Kidney (tissue), 14 donors: ENCODE results near the gene NUDT9. TPM values are rescaled to one million over a fixed set of nuclear protein-coding genes. Genes with fewer than 3 reads are reported as not detected.
A peak's percentile ranks its signal among the peaks of the same experiment; 100 is the strongest.
"Not testable (repeated sequence)": the region's sequence is repeated elsewhere in the genome, so short reads cannot be mapped to it uniquely, and the experiment has no call there.

Source experiments
- DNase-seq, 5 donors: peaks; one replicate each; pipeline ENCODE4 v3.0.0-alpha.2; 2013 to 2020
- FAIRE-seq: peaks from 2 replicates; lab custom pipeline; 2012; peaks lifted over from hg19 to GRCh38; lab: Jason Lieb, UNC
- H3K27ac ChIP-seq, 2 donors: one replicate each; pipeline ENCODE4 v1.7.0; 2013; ENCODE audit warnings: low read depth in 2 of 2, low read length in 2 of 2, inconsistent platforms in 1 of 2
- H3K27me3 ChIP-seq: one replicate; pipeline ENCODE4 v1.7.1; 2013; ENCODE audit warnings: low read length, inconsistent platforms; ENCODE audit not compliant: control insufficient read depth, insufficient read depth
- H3K36me3 ChIP-seq, 3 donors: one replicate each; pipeline versions ENCODE4 v1.7.0 to v1.7.1; 2013; ENCODE audit warnings: low read length in 3 of 3, control low read depth in 1 of 3, inconsistent platforms in 1 of 3; ENCODE audit not compliant: insufficient read depth in 3 of 3, control insufficient read depth in 2 of 3
- H3K4me1 ChIP-seq, 3 donors: one replicate each; pipeline versions ENCODE4 v1.7.0 to v1.7.1; 2013; ENCODE audit warnings: low read length in 3 of 3, inconsistent platforms in 1 of 3, low read depth in 1 of 3; ENCODE audit not compliant: control insufficient read depth in 2 of 3, insufficient read depth in 2 of 3
- H3K4me3 ChIP-seq, 3 donors: one replicate each; pipeline versions ENCODE4 v1.7.0 to v1.8.1; 2013; ENCODE audit warnings: low read length in 3 of 3, control low read depth in 1 of 3, inconsistent platforms in 1 of 3
- H3K9ac ChIP-seq, 3 donors: one replicate each; pipeline versions ENCODE4 v1.7.0 to v1.7.1; 2013; ENCODE audit warnings: low read length in 3 of 3, control low read depth in 1 of 3, inconsistent platforms in 1 of 3
- H3K9me3 ChIP-seq, 3 donors: one replicate each; pipeline versions ENCODE4 v1.7.0 to v1.7.1; 2013; ENCODE audit warnings: low read length in 3 of 3, control low read depth in 1 of 3, inconsistent platforms in 1 of 3; ENCODE audit not compliant: control insufficient read depth in 2 of 3, insufficient read depth in 1 of 3
- intact Hi-C: fragments of 100-400 bp; cut with DNase I; formaldehyde crosslinking; loops from one replicate; pipeline ENCODE4 v1.11.1; 2022
- polyA plus RNA-seq: library from polyadenylated mRNA; stranded (reverse); fragments of 350-450 nt; fragmentation: Illumina TruSeq; extraction: RNeasy Lipid Tissue Mini Kit (QIAGEN cat#74804); gene quantifications from one replicate; pipeline ENCODE4 v1.2.3, GENCODE V29; 2014; ENCODE audit warnings: low read depth, low replicate concordance; ENCODE audit not compliant: insufficient read depth
- total RNA-seq: library from RNA; stranded (reverse); fragmentation: NEBNext Ultra II Directional; extraction: Animal tissue kit (Norgen Biotek cat#: 25700); gene quantifications from one replicate; pipeline ENCODE4 v1.2.1, GENCODE V29; 2021
- TF ChIP-seq, protein P1 (sequence below): IDR thresholded peaks from 3 replicates; pipeline ENCODE4 v1.5.1; 2012; ENCODE audit warnings: mild to moderate bottlenecking, moderate library complexity, borderline replicate concordance; ENCODE audit not compliant: insufficient read depth; ENCODE audit errors: extremely low read depth
- donor health status: control.
- donor health status: control.
- donor health status: control.
- donor health status: control.
- donor health status: control.
- donor health status: DM: yes; HTN: yes; CAD: no.
- donor health status: Normal renal cell carcinoma (clear cell type).

NUDT9 gene
- total and polyA plus RNA-seq, 2 donors from 2014 or later = 30.4 to 49.5 TPM

- TF ChIP-seq, protein P1, sequence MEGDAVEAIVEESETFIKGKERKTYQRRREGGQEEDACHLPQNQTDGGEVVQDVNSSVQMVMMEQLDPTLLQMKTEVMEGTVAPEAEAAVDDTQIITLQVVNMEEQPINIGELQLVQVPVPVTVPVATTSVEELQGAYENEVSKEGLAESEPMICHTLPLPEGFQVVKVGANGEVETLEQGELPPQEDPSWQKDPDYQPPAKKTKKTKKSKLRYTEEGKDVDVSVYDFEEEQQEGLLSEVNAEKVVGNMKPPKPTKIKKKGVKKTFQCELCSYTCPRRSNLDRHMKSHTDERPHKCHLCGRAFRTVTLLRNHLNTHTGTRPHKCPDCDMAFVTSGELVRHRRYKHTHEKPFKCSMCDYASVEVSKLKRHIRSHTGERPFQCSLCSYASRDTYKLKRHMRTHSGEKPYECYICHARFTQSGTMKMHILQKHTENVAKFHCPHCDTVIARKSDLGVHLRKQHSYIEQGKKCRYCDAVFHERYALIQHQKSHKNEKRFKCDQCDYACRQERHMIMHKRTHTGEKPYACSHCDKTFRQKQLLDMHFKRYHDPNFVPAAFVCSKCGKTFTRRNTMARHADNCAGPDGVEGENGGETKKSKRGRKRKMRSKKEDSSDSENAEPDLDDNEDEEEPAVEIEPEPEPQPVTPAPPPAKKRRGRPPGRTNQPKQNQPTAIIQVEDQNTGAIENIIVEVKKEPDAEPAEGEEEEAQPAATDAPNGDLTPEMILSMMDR = no peak
- H3K27ac ChIP-seq = peak overlapping the region; percentile 16 to 69
- intact Hi-C loops = no loop called here
- no peaks in the 10 kb centered on the region for H3K36me3 ChIP-seq
- peaks cover 3 to 11% (median 9%) of the 10 kb centered on the region in 3 donors for H3K4me1 ChIP-seq
- H3K27me3 ChIP-seq = no peaks in the 10 kb centered on the region
- FAIRE-seq (no peak), DNase-seq (peak in 2 of 5 donors; percentile 74 to 81)
- peak overlapping the region in 1 of 3 donors; percentile 18 for H3K4me3 ChIP-seq
- H3K9me3 ChIP-seq = no peaks in the 10 kb centered on the region
- H3K9ac ChIP-seq = no peak overlapping the region
These were observed 2.7 kb upstream of the NUDT9 start for GRCh38 chr4:87419578-87420249.

- H3K9me3 ChIP-seq = no peaks in the 10 kb centered on the region
- no peak overlapping the region for H3K4me3 ChIP-seq
- H3K4me1 ChIP-seq = peaks cover 3 to 13% (median 9%) of the 10 kb centered on the region in 3 donors
- peak overlapping the region in 1 of 2 donors; percentile 69 for H3K27ac ChIP-seq
- H3K9ac ChIP-seq = no peak overlapping the region
- H3K36me3 ChIP-seq = no peaks in the 10 kb centered on the region
- FAIRE-seq (no peak), DNase-seq (peak in 2 of 5 donors; percentile 58 to 70)
- TF ChIP-seq, protein P1 = no peak
- intact Hi-C loops = no loop called here
- no peaks in the 10 kb centered on the region for H3K27me3 ChIP-seq
These were observed 2.0 kb upstream of the NUDT9 start for GRCh38 chr4:87420276-87420830.

DNA sequence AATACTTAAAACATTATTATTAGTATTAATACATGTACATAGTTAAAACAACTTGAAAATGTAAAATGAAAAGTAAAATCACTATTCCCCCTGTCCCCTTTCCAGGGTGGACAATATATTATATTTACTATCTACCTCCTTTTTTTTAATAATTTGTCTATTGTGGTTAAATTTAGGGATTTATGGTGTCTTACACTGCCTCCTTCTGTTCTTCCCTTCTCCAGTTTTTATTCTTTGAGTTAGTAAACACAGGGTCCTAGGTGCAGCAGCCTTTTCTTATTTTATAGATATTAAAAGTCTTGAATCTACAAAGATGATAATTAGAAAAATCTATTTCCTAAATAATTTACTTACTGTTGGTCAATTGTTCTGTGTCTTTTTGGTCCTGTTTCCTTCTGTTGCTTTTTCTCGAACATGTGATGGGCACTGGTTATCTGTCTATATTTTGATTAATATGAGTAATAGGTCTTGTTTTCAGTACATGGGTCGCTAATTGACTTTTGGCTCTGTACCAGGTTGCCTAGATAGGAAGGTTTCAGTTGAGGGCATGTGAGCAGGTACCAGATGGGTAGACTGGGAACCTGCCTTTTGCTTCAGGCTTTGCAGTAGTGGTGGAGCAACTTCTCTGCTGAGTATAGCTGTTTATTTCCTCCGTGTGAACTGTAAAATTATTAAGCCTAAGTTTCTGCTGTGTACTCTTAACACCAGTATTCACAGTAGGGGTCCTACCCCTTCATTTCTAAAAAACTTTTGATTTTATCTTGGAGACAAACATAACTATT lies 1.1 kb downstream of the NUDT9 start:
- intact Hi-C loops = no loop called here
- H3K4me3 ChIP-seq = peak overlapping the region; percentile 84 to 95 (median 92)
- H3K9ac ChIP-seq = peak overlapping the region; percentile 84 to 97 (median 88)
- H3K27ac ChIP-seq = peak overlapping the region; percentile 19 to 58
- FAIRE-seq = no peak
- H3K4me1 ChIP-seq = peaks cover 9 to 13% (median 9%) of the 10 kb centered on the region in 3 donors
- no peaks in the 10 kb centered on the region for H3K27me3 ChIP-seq
- no peaks in the 10 kb centered on the region for H3K9me3 ChIP-seq
- TF ChIP-seq, protein P1 = no peak
- DNase-seq = peak in 2 of 5 donors; percentile 37 to 60
- H3K36me3 ChIP-seq = no peaks in the 10 kb centered on the region

GRCh38 chr4:87424099-87424543 lies 1.7 kb downstream of the NUDT9 start:
- Histone ChIP-seq H3K9ac (peak overlapping the region in 1 of 3 donors; percentile 97), H3K4me3 (peak overlapping the region; percentile 84 to 95 (median 92)), H3K4me1 (peaks cover 9 to 13% (median 9%) of the 10 kb centered on the region in 3 donors)
- H3K27ac ChIP-seq, H3K9me3 ChIP-seq, FAIRE-seq, intact Hi-C loops, H3K36me3 ChIP-seq, H3K27me3 ChIP-seq: not testable (repeated sequence)
- DNase-seq = peak in 1 of 5 donors; percentile 67
